HG03354 (cell line): ENCODE data around the gene HOXC11.

Source experiments
- ATAC-seq: cut with Tn5 transposase; IDR thresholded peaks from one replicate; pipeline ENCODE4 v1.9.1; 2021; ENCODE audit warnings: mild to moderate bottlenecking; ENCODE audit not compliant: unreplicated experiment, poor library complexity, severe bottlenecking

The HOXC11 gene

DNA sequence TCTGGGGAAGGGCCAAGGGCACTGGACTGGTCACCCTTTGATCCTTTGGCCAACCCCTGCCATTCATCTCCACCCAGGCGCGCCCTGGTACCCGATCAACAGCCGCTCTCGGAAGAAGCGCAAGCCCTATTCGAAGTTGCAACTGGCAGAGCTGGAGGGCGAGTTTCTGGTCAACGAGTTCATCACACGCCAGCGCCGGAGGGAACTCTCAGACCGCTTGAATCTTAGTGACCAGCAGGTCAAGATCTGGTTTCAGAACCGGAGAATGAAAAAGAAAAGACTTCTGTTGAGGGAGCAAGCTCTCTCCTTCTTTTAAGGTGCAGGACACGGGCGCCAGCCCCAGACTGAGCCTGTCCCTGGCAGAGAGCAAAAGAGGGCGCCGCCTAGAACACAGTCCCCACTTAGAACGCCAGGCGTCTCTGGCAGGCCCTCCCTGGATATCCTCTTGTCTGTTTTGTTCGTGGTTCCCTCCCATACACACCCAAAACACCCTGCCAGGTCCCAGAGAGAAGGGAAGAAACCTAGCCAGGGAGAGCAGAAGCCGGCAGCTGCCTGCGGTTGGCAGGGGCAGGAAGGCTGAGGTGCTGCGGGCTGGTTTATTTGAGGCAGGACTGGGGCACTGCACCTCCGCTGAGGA lies 16.6 kb upstream of the HOXC11 start:
- ATAC-seq, result no peak

GRCh38 chr12:53956914-53957536 lies 15.9 kb upstream of the HOXC11 start:
- no peak for ATAC-seq

DNA sequence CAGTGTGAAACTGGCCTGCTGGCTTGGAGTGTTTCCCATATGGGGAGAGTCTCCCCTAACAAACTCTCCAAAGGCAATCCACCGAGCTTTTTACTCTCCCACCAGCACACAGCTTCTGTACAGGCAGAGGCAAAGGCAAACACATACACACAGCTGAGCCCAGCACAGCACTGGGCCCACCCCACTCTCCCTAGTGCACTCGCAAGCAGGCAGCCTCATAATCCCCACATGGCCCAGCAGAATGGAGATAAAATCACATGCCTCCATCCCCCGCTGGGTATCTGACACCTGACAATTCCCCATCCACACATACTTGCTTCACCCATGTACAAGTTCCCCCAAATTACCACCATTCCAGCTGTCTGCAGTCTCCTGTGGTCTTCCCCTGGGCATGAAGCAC lies 14.8 kb upstream of the HOXC11 start:
- no peak for ATAC-seq

DNA sequence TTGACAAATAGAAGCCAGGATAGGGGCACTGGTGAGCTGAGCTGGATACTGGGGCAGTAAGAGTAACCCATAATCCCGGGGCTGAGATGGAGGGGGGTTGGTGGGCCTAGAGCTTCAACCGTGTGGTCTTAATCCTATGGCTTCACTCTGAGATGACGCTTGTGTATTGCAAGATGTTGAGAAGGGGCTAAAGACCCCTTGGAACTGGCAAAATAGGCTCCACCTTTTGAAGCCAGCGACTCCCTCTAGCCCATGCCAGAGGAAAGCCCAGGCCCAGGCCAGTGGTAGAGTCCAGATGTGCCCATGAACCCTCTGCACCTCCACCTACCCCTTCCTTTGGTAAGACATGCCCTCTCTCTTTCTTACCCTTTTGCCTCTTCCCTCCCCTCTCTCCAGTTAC lies 13.6 kb upstream of the HOXC11 start:
- no peak for ATAC-seq

DNA sequence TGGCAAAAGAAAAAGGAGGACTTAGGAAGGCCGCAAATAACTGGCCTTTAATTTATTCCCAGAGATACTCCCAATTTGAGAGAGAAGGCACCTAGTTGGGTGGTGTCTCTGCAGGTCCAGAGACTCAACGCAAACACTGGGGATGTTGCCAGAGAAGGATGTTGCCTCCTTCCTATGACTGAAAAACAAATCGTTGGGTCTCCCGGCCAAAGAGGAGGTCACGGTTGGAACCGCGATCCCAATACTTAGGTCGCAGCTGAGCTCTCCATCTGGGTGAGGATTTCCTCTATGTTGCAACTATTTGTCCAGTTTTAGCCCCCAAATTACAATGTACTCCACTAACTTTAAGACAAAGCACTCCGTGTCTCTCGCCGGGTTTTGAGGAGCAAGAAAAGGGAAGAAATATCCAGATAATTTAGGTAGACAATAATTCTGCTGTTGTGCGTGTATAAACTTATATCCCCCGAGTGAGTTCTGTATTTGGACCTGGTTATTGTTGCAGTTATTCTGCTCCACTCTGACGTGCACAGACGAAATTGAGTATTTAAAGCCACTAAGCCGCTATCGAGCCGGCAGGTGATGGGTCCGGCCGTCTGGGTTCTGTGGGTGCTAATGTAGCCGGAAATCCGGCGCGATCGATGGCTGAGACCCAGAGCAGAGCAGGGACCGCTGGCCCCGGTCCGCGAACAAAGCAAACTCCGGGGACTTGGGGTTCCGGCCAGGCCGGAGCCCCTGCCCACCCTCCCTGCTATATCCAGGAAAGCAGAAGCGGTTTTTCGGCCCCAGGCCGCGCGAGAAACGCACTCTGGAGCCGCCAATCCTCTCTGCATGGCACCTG lies 12.5 kb upstream of the HOXC11 start:
- no peak for ATAC-seq

- no peak for ATAC-seq
These were observed 11.7 kb upstream of the HOXC11 start for GRCh38 chr12:53961025-53961761.

DNA sequence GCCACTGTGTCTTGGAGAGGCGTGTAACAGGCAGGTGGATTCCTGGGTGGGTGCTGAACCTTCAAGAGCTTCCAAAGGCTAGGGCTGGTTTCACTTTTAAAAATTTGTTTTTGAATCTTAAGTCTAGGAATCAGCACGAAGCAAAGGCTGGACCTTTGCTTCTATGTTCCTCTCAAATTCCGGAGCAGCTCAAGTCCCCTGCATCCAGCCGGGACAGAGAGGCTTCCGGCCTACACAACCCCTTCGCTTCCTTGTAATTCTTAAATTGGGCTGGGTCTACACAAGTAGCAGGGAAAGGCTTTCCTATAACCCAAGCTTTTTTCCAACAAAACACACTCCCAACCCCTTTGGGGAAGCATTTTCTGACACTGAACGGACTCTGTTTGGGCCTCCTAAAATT lies 9.9 kb upstream of the HOXC11 start:
- no peak for ATAC-seq

DNA sequence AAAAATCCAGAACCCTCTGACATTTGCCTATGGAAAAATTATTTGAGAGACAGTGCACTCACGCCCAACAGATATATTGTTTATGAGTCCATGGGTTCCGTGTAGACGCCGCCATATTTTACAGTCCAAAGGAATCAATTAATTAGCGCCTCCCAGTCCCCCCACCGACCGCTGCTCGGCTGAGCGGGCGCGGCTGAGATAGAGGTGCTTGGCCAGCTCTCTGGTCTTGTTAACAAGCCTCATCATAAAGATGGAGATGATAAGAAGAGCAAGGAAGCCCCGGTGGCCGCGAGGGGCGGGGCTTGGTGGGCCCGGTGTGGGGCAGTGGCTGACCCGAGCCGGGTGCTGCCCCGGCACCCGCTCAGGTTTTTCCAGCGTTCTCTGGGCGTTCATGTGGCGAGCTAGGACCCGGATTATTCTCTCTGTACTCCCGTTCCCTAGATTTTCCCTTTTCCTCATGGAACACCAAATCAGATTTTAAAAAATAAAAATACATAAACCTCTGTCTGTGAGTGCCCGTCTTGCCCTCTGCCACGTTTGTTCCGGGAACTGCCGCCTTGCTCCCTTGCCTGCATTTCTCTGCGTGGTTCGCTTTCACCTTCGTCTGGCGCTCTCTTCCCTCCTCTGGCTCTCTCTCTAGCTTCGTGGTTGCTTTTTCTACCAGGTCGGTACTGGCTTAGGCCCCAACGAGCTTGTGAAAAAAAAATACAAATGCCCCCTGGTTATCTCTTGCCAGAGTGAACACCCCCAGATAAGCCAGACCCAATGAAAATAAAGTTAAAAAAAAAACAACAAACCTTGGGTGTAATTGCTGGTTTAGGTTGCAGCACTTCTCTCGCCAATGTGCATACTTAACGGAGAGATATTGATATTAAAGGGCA lies 9.3 kb upstream of the HOXC11 start:
- ATAC-seq, result no peak

GRCh38 chr12:53964315-53964713 lies 8.6 kb upstream of the HOXC11 start:
- ATAC-seq, result no peak

DNA sequence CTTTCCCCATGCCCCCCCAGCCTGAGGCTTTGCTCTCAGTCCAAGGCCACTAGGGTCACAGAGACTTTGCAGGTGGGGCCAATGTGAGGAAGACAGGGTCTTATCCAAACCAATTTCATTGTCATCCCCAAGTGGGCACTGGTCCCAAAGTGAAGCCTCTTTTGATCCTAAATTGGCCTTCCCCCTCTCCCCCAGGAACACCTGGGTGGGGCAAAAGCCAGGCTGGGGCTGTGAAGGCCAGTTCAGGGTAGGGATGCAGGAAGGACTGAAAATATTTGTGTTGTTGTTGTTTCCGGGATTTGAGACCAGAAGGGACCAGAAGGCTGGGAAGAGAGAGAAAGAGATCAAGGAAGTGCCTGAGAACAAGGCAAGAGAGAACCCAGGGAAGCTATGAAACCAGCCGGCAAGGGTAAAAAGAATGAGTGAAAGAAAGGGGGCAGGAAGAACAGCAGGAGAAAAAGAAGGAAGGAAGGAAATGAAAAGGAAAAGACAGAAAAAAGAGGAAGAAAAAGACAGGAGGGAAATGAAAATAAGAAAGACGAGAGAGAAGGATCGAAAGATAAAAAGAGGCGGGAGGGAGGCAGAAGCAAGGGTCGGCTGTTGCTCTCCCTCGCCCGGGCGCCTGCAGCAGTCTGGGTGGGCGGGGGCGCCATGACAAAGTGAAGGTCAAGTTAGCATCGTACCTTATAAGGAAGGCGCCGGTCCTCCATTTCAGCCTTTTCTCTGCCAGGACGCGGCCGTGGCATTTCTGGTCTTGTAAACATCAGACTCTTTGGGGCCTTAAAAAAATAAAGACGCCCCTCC lies 7.4 kb upstream of the HOXC11 start:
- ATAC-seq, result no peak

- no peak for ATAC-seq
These were observed 6.9 kb upstream of the HOXC11 start for GRCh38 chr12:53966085-53966384.

- no peak for ATAC-seq
These were observed 6.4 kb upstream of the HOXC11 start for GRCh38 chr12:53966385-53967133.

DNA sequence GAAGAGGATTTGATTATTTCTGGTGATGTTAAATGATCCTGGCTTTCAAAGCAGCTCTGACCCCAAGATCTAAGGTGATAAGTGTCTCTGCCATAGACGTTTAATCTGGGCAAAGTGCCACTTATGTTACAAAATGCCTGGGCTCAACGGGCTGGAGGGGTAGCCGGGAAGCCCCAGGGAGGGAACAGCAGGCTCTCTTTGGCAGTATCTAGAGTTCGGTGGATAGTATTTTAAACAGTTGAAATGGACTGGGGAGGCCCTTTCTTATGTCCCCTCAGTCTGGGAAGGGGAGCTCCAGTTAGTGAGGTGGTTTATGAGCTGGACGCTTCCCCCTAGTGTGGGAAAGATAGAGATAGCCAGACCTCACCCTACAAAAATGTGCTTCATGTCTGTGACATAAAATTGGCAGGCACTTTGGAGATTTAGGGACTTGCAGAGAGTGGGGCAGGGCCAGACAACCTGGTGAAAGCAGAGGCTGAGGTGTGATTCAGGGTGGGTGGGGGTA lies 5.5 kb upstream of the HOXC11 start:
- no peak for ATAC-seq

DNA sequence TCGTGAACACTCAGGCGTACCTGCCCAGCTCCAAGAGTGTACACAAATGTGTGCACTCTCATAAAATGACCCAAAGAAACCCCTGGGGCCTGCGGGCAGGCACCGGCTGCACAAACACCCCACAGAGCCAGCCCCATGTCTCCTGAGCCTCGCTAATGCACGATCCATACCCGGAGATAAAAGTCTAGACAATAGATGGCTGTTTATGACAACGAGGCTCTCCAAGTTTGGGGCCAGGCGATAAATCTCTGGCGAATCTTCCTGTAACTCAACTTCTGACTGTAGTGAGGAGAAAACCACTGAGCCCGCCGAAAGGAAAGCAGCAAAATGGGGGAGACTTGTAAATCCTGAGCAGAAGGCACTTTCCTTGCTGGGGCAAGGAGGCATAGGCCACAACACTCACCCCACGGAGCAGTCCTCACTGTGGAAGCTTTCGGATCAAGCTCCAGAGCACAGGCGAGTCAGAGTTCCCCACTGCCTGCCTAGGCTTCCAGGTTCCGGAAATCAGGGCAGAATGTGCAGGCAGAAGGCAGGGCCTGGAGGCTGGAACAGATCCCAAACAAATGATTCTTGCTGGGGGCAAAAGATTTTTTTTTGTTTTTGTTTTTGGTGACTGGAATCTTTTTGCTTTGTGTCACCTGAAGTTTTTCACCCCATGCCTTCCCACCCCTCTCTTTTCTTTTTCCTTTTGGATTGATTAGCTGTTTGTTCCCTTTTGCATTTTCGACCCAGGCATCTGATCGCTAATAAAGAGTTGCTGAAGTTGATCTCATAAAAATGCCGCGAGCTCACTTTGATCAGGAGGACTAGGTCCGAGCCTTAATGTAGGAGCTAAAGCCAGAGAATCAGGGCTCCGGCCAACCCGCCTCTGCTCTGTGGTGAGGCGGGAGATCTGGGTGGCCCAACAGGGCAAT lies 4.5 kb upstream of the HOXC11 start:
- no peak for ATAC-seq

DNA sequence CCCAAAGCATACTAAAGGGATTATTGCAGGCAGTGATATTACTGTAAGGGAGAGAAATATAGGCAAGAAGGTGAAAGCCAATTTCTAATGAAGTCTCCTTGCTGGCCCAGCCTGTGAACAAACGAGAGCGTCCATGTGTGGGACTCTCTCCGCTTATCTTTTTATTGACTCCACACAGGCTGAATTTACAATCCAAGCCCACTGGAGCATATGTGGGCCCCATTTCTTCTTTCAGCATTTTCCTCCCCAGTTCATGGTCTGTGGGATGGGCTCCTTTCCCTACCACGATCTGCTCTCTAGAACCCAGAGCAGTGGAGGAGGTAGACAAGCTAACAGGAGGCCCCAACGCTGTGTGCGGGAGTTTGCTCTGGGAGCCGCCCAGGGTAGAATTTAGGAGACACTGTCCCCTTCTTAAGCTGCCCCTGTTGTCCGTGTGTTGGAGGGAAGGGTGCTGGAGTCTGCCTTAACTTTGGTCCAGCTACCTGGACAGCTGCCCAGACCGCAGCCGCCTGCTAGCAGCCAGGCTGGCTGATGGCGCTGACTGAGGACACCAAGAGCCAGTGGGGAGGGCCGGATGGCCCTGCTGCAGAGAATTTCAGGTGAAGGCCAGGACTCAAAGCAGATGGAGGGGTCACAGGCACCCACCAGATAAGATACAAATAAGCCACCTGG lies 3.2 kb upstream of the HOXC11 start:
- ATAC-seq, result no peak

- no peak for ATAC-seq
These were observed 2.5 kb upstream of the HOXC11 start for GRCh38 chr12:53970451-53970850.
